ENCODE measurements around the gene CAMSAP1.

Gene CAMSAP1

DNA sequence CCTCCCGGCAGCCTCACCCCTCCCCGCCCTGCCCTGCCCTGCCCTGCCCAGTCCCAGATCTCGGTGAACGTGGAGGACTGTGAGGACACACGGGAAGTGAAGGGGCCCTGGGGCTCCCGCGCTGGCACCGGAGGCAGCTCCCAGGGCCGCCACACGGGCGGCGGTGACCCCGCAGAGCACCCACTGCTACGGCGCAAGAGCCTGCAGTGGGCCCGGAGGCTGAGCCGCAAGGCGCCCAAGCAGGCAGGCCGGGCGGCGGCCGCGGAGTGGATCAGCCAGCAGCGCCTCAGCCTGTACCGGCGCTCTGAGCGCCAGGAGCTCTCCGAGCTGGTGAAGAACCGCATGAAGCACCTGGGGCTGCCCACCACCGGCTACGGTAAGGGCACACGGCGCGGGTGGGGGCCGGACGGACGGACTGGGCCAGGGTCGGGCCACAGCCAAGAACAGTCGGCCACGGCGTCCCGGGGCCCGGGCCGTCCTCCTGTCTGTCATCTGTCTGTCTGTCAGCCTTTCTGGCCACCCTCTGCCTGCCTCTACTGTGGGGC lies 121.1 kb downstream of the CAMSAP1 start:
- in situ Hi-C loops (cut with MboI; ENCODE audit: low pct_unique_long_range_greater_than_20kb, low sequenced_read_pairs, unreplicated experiment), result no loop called here
- TF ChIP-seq, protein P1, sequence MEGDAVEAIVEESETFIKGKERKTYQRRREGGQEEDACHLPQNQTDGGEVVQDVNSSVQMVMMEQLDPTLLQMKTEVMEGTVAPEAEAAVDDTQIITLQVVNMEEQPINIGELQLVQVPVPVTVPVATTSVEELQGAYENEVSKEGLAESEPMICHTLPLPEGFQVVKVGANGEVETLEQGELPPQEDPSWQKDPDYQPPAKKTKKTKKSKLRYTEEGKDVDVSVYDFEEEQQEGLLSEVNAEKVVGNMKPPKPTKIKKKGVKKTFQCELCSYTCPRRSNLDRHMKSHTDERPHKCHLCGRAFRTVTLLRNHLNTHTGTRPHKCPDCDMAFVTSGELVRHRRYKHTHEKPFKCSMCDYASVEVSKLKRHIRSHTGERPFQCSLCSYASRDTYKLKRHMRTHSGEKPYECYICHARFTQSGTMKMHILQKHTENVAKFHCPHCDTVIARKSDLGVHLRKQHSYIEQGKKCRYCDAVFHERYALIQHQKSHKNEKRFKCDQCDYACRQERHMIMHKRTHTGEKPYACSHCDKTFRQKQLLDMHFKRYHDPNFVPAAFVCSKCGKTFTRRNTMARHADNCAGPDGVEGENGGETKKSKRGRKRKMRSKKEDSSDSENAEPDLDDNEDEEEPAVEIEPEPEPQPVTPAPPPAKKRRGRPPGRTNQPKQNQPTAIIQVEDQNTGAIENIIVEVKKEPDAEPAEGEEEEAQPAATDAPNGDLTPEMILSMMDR (IDR thresholded peaks at IDR 0.05; ENCODE audit: extremely low read depth, insufficient read depth, missing control alignments), result no peak

GRCh38 chr9:135785013-135785575 lies 122.3 kb downstream of the CAMSAP1 start:
- in situ Hi-C loops (cut with MboI; ENCODE audit: low pct_unique_long_range_greater_than_20kb, low sequenced_read_pairs, unreplicated experiment), result no loop called here
- TF ChIP-seq, protein P1 (IDR thresholded peaks at IDR 0.05; ENCODE audit: extremely low read depth, insufficient read depth, missing control alignments), result no peak
- DNase-seq (ENCODE audit: low spot score), result no peak

More for the DNA sequence above, 121.1 kb downstream of the CAMSAP1 start:
- DNase-seq (ENCODE audit: low spot score), result peak; percentile 37

DNA sequence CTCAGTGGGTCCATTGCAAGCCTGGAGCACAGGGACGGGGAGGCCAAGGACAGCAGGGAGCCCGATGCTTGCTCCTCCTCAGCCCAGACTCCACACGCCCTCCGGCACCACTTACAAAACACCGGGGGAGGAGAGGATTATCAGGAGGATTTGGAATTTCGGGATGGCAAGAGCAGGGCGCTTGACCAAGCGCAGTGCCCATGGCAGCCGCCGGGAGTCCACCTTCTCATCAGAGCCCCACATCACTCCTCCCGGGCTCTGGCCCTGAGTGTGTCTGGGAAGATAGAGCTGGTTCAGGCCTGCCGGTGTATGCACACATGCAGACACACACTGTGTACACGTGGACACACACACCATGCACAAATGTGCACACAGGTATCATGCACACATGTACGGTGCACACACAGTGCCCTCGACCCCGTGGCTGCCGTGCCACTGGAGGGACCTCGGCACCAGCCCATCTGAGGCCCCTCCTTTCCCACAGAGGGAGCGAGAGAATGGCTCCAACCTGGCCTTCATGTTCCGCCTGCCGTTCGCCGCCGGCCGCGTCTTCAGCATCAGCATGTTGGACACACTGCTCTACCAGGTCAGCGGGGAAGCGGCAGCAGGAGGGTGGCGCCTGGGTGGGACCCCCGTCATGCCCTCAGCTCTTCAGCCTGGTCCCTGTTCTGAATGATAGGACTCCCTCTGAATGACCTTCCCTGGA lies 123.7 kb downstream of the CAMSAP1 start:
- TF ChIP-seq, protein P1 (IDR thresholded peaks at IDR 0.05; ENCODE audit: extremely low read depth, insufficient read depth, missing control alignments), result no peak
- no peak for DNase-seq (ENCODE audit: low spot score)
- in situ Hi-C loops (cut with MboI; ENCODE audit: low pct_unique_long_range_greater_than_20kb, low sequenced_read_pairs, unreplicated experiment), result no loop called here

- no peak for DNase-seq (ENCODE audit: low spot score)
- TF ChIP-seq, protein P1 (IDR thresholded peaks at IDR 0.05; ENCODE audit: extremely low read depth, insufficient read depth, missing control alignments), result no peak
- in situ Hi-C loops (cut with MboI; ENCODE audit: low pct_unique_long_range_greater_than_20kb, low sequenced_read_pairs, unreplicated experiment), result no loop called here
These were observed 124.4 kb downstream of the CAMSAP1 start for GRCh38 chr9:135782946-135783345.

- TF ChIP-seq, protein P1 (IDR thresholded peaks at IDR 0.05; ENCODE audit: extremely low read depth, insufficient read depth, missing control alignments), result no peak
- DNase-seq (ENCODE audit: low spot score), result no peak
- in situ Hi-C loops (cut with MboI; ENCODE audit: low pct_unique_long_range_greater_than_20kb, low sequenced_read_pairs, unreplicated experiment), result no loop called here
These were observed 126.7 kb downstream of the CAMSAP1 start for GRCh38 chr9:135780626-135781025.

DNA sequence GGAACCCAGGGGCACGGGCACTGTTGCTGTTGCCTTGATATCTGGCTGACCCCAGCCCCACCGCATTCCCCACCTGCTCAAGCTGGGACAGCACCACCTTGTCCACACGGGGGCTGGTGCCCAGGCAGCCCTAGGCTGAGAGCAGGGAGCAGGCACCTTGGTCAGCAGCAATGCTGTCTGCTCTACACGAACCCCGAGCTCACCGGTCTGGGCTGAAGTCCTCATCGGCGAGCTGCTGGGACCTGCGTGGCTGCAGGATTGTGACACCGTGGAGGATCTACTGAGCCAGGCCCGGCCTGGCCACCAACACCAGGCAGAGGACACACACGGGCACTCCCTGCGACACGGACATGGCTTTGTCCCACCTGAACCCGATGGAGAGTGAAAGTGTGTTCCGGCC lies 127.3 kb downstream of the CAMSAP1 start:
- in situ Hi-C loops (cut with MboI; ENCODE audit: low pct_unique_long_range_greater_than_20kb, low sequenced_read_pairs, unreplicated experiment), result no loop called here
- no peak for DNase-seq (ENCODE audit: low spot score)
- TF ChIP-seq, protein P1 (IDR thresholded peaks at IDR 0.05; ENCODE audit: extremely low read depth, insufficient read depth, missing control alignments), result no peak

Measured in GM13977 (cell line).